ENCODE data around the gene COQ10A.

GRCh38 chr12:56243731-56244181, 23.0 kb upstream of the COQ10A start:
- TF ChIP-seq EZH2 (IDR thresholded peaks at IDR 0.05; ENCODE audit: insufficient read depth, poor library complexity, severe bottlenecking) (no peak), EZH2phosphoT487 (IDR thresholded peaks at IDR 0.05; ENCODE audit: insufficient read depth, low read depth) (no peak)
